Panc1 (cell line): ENCODE results near the gene WDR93. TPM values are rescaled to one million over a fixed set of nuclear protein-coding genes. Genes with fewer than 3 reads are reported as not detected.

Experiments used
- ATAC-seq: fragments of 200-7000 bp; cut with Tn5 transposase; 2 replicates; pipeline ENCODE4 v1.9.1; 2020; ENCODE audit warnings: mild to moderate bottlenecking, moderate library complexity
- BruUV-seq: library from RNA; stranded (reverse); fragments of 400-500 nt; replicated peaks from 2 replicates; lab custom pipeline; 2021; lab: Mats Ljungman, UMichigan
- CTCF ChIA-PET: fragments of 300-600 bp; sonication (Branson Sonifier 250); formaldehyde crosslinking; loops from one replicate; lab custom pipeline; 2022; ENCODE audit warnings: antibody characterized with exemption; lab: Charles Lee
- POLR2A ChIA-PET: fragments of 300-600 bp; sonication (Branson Sonifier 250); formaldehyde crosslinking; loops from one replicate; lab custom pipeline; 2022; ENCODE audit warnings: antibody characterized with exemption; lab: Charles Lee
- DNase-seq: peaks from one replicate; pipeline ENCODE4 v3.0.0-alpha.2; 2010; ENCODE audit warnings: low read depth, low spot score
- H3K27ac ChIP-seq: 2 replicates; pipeline ENCODE4 v1.5.1; 2011; ENCODE audit warnings: mild to moderate bottlenecking, low read length, inconsistent platforms
- H3K27me3 ChIP-seq: fragments of 200-500 bp; sonication (Bioruptor generic); 2 replicates; pipeline ENCODE4 v1.6.0; 2014; ENCODE audit warnings: low read length, inconsistent platforms; ENCODE audit not compliant: control insufficient read depth, insufficient read depth
- H3K36me3 ChIP-seq: fragments of 200-500 bp; sonication (Bioruptor generic); 2 replicates; pipeline ENCODE4 v1.5.1; 2014; ENCODE audit warnings: inconsistent platforms, mild to moderate bottlenecking, low read length, moderate library complexity; ENCODE audit not compliant: control insufficient read depth, insufficient read depth
- H3K4me1 ChIP-seq: 2 replicates; pipeline ENCODE4 v1.5.1; 2011; ENCODE audit warnings: inconsistent platforms, mild to moderate bottlenecking, low read length, moderate library complexity; ENCODE audit not compliant: control insufficient read depth, insufficient read depth
- H3K4me3 ChIP-seq, 2 experiments: 2 replicates each; pipeline ENCODE4 v1.5.1; 2011 to 2012; ENCODE audit warnings: low read depth in 2 of 2, low read length in 2 of 2, mild to moderate bottlenecking in 2 of 2, inconsistent platforms in 1 of 2, moderate library complexity in 1 of 2
- H3K9me3 ChIP-seq: fragments of 200-500 bp; sonication (Bioruptor generic); 2 replicates; pipeline ENCODE4 v1.5.1; 2014; ENCODE audit warnings: low read depth, mild to moderate bottlenecking, inconsistent platforms, low read length, moderate library complexity; ENCODE audit not compliant: control insufficient read depth, insufficient read depth
- POLR2AphosphoS5 ChIP-seq: IDR thresholded peaks from 2 replicates; pipeline ENCODE4 v1.6.1; 2012; ENCODE audit warnings: mild to moderate bottlenecking, low read depth, low read length, moderate library complexity
- SIN3A ChIP-seq: IDR thresholded peaks from 2 replicates; pipeline ENCODE4 v1.6.1; 2012; ENCODE audit warnings: low read depth, mild to moderate bottlenecking, low read length, moderate library complexity, borderline replicate concordance; ENCODE audit not compliant: insufficient read depth
- TCF7L2 ChIP-seq: IDR thresholded peaks from 2 replicates; pipeline ENCODE4 v1.6.1; 2011; ENCODE audit warnings: mild to moderate bottlenecking, low read depth, low read length, inconsistent platforms
- in situ Hi-C: cut with HindIII; loops from 2 replicates; pipeline ENCODE4 v1.10.0; 2016; ENCODE audit warnings: low sequenced_read_pairs, low pct_unique_long_range_greater_than_20kb
- intact Hi-C: fragments of 100-400 bp; cut with micrococcal nuclease; formaldehyde crosslinking; loops from one replicate; pipeline ENCODE4 v1.10.0; 2022; ENCODE audit not compliant: unreplicated experiment
- total RNA-seq: library from RNA; stranded (reverse); gene quantifications from one replicate; pipeline ENCODE4 v1.2.1, GENCODE V29; 2021; ENCODE audit not compliant: unreplicated experiment
- TF ChIP-seq, protein P1 (sequence below), 2 experiments: IDR thresholded peaks; 2 replicates each; pipeline ENCODE4 v1.6.1; 2011 to 2012; ENCODE audit warnings: low read depth in 2 of 2, control low read depth in 1 of 2, low read length in 1 of 2, mild to moderate bottlenecking in 1 of 2, moderate library complexity in 1 of 2; ENCODE audit not compliant: insufficient read depth in 1 of 2
- TF ChIP-seq, protein P2 (sequence below): fragments of 450-650 bp; IDR thresholded peaks from 2 replicates; pipeline ENCODE4 v1.5.1; 2017; ENCODE audit warnings: mild to moderate bottlenecking

Gene WDR93
- total RNA-seq, 1 experiment from 2014 or later = 0.18 TPM

GRCh38 chr15:89756897-89757296 is 66.3 kb downstream of the WDR93 start:
- intact Hi-C loops = no loop called here
- TF ChIP-seq POLR2AphosphoS5 (no peak), SIN3A (no peak), TCF7L2 (no peak)
- TF ChIP-seq, protein P1, sequence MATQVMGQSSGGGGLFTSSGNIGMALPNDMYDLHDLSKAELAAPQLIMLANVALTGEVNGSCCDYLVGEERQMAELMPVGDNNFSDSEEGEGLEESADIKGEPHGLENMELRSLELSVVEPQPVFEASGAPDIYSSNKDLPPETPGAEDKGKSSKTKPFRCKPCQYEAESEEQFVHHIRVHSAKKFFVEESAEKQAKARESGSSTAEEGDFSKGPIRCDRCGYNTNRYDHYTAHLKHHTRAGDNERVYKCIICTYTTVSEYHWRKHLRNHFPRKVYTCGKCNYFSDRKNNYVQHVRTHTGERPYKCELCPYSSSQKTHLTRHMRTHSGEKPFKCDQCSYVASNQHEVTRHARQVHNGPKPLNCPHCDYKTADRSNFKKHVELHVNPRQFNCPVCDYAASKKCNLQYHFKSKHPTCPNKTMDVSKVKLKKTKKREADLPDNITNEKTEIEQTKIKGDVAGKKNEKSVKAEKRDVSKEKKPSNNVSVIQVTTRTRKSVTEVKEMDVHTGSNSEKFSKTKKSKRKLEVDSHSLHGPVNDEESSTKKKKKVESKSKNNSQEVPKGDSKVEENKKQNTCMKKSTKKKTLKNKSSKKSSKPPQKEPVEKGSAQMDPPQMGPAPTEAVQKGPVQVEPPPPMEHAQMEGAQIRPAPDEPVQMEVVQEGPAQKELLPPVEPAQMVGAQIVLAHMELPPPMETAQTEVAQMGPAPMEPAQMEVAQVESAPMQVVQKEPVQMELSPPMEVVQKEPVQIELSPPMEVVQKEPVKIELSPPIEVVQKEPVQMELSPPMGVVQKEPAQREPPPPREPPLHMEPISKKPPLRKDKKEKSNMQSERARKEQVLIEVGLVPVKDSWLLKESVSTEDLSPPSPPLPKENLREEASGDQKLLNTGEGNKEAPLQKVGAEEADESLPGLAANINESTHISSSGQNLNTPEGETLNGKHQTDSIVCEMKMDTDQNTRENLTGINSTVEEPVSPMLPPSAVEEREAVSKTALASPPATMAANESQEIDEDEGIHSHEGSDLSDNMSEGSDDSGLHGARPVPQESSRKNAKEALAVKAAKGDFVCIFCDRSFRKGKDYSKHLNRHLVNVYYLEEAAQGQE (IDR thresholded peaks at IDR 0.05; ENCODE audit: insufficient read depth in 1 of 2, low read depth in 2 of 2, low read length in 1 of 2) = no peak
- TF ChIP-seq, protein P2, sequence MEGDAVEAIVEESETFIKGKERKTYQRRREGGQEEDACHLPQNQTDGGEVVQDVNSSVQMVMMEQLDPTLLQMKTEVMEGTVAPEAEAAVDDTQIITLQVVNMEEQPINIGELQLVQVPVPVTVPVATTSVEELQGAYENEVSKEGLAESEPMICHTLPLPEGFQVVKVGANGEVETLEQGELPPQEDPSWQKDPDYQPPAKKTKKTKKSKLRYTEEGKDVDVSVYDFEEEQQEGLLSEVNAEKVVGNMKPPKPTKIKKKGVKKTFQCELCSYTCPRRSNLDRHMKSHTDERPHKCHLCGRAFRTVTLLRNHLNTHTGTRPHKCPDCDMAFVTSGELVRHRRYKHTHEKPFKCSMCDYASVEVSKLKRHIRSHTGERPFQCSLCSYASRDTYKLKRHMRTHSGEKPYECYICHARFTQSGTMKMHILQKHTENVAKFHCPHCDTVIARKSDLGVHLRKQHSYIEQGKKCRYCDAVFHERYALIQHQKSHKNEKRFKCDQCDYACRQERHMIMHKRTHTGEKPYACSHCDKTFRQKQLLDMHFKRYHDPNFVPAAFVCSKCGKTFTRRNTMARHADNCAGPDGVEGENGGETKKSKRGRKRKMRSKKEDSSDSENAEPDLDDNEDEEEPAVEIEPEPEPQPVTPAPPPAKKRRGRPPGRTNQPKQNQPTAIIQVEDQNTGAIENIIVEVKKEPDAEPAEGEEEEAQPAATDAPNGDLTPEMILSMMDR = no peak
- Histone ChIP-seq H3K4me1 (peaks cover 23% of the 10 kb centered on the region), H3K27ac (no peak overlapping the region), H3K36me3 (no peaks in the 10 kb centered on the region), H3K9me3 (no peaks in the 10 kb centered on the region), H3K4me3 (no peak overlapping the region), H3K27me3 (no peaks in the 10 kb centered on the region)
- in situ Hi-C loops = loop anchor here (10.0 kb wide), 1 partner anchor 118 kb away; no protein-coding TSS in a partner anchor
- ChIA-PET CTCF (interaction anchor here (0.7 to 3.1 kb wide), 3 partner anchors 118 to 132 kb away, joined by 3 to 6 read pairs (median 3); no protein-coding TSS in a partner anchor), POLR2A (interaction anchor here (0.6 kb wide), 1 partner anchor 756 kb away, joined by 3 read pairs; no protein-coding TSS in a partner anchor)
- BruUV-seq = no TSS peak
- DNase-seq (no peak), ATAC-seq (no peak)

- no TSS peak for BruUV-seq
- CTCF ChIA-PET = interaction anchor here (3.1 kb wide), 1 partner anchor 117 kb away, joined by 6 read pairs; no protein-coding TSS in a partner anchor
- POLR2A ChIA-PET = no interaction called here
- in situ Hi-C loops = loop anchor here (10.0 kb wide), 1 partner anchor 117 kb away; no protein-coding TSS in a partner anchor
- Histone ChIP-seq H3K4me3 (no peak overlapping the region), H3K27ac (no peak overlapping the region), H3K4me1 (peaks cover 23% of the 10 kb centered on the region), H3K36me3 (no peaks in the 10 kb centered on the region), H3K9me3 (no peaks in the 10 kb centered on the region), H3K27me3 (no peaks in the 10 kb centered on the region)
- DNase-seq (no peak), ATAC-seq (no peak)
- intact Hi-C loops = no loop called here
- TF ChIP-seq, protein P1 (IDR thresholded peaks at IDR 0.05; ENCODE audit: insufficient read depth in 1 of 2, low read depth in 2 of 2, low read length in 1 of 2) = no peak
- 0 out of 2 replicates have a peak, but pooled peaks have one; percentile 57 for TF ChIP-seq TCF7L2
These were observed 67.7 kb downstream of the WDR93 start for GRCh38 chr15:89758283-89758682.
